B cell (primary cell): ENCODE data around the gene PREP.
"Not testable (repeated sequence)": the region's sequence is repeated elsewhere in the genome, so short reads cannot be mapped to it uniquely, and the experiment has no call there.

Experiments
- CTCF ChIP-seq: fragments of 200-600 bp; IDR thresholded peaks from one replicate; pipeline ENCODE4 v1.8.0; 2022; ENCODE audit warnings: antibody characterized with exemption, mild to moderate bottlenecking
- EZH2 ChIP-seq: IDR thresholded peaks from 2 replicates; pipeline ENCODE4 v1.6.1; 2012; ENCODE audit warnings: borderline replicate concordance, low read depth, mild to moderate bottlenecking, moderate library complexity, low read length; ENCODE audit not compliant: insufficient read depth, poor library complexity, severe bottlenecking

- TF ChIP-seq CTCF, EZH2: not testable (repeated sequence)
These were observed 171.1 kb downstream of the PREP start for GRCh38 chr6:105231771-105232170.
